IMR-90 (cell line): ENCODE data around the gene ATL2. TPM values are rescaled to one million over a fixed set of nuclear protein-coding genes. Genes with fewer than 3 reads are reported as not detected.

Experiments
- ATAC-seq: fragments of 200-7000 bp; cut with Tn5 transposase; 2 replicates; pipeline ENCODE4 v1.9.1; 2020; ENCODE audit warnings: low read depth, mild to moderate bottlenecking, moderate library complexity
- BruUV-seq: library from RNA; stranded (reverse); fragments of 400-500 nt; replicated peaks from 2 replicates; lab custom pipeline; 2021; lab: Mats Ljungman, UMichigan
- CTCF ChIA-PET: fragments of 300-600 bp; formaldehyde crosslinking; extraction: SDS; loops from one replicate; lab custom pipeline; 2021; ENCODE audit warnings: antibody characterized with exemption; lab: Yijun Ruan, JAX
- POLR2A ChIA-PET: fragments of 300-600 bp; sonication (Branson Sonifier 250); formaldehyde crosslinking; loops from one replicate; lab custom pipeline; 2022; ENCODE audit warnings: antibody characterized with exemption; ENCODE audit not compliant: unreplicated experiment; lab: Charles Lee
- DNase-seq: peaks from one replicate; pipeline ENCODE4 v3.0.0; 2013
- H2AFZ ChIP-seq: replicated peaks from 2 replicates; pipeline ENCODE3; 2013; ENCODE audit warnings: low read length, mild to moderate bottlenecking; ENCODE audit not compliant: poor library complexity
- H2AK5ac ChIP-seq: 2 replicates; pipeline ENCODE4 v1.6.1; 2013; ENCODE audit warnings: low read depth, low read length, inconsistent platforms
- H2AK9ac ChIP-seq: replicated peaks from 2 replicates; pipeline ENCODE3; 2013; ENCODE audit warnings: mild to moderate bottlenecking, low read depth, low read length, moderate library complexity; ENCODE audit not compliant: poor library complexity
- H2BK120ac ChIP-seq: 2 replicates; pipeline ENCODE4 v1.6.1; 2013; ENCODE audit warnings: low read depth, low read length, inconsistent platforms
- H2BK15ac ChIP-seq: 3 replicates; pipeline ENCODE4 v1.6.1; 2013; ENCODE audit warnings: low read depth, low read length, inconsistent platforms
- H2BK20ac ChIP-seq: 2 replicates; pipeline ENCODE4 v1.6.1; 2013; ENCODE audit warnings: low read depth, mild to moderate bottlenecking, inconsistent platforms, low read length, moderate library complexity
- H2BK5ac ChIP-seq: 2 replicates; pipeline ENCODE4 v1.6.1; 2013; ENCODE audit warnings: mild to moderate bottlenecking, low read depth, low read length, inconsistent platforms; ENCODE audit not compliant: poor library complexity, severe bottlenecking
- H3K14ac ChIP-seq: replicated peaks from 2 replicates; pipeline ENCODE4 v1.6.1; 2013; ENCODE audit warnings: low read depth, low read length, inconsistent platforms
- H3K18ac ChIP-seq: 2 replicates; pipeline ENCODE4 v1.6.1; 2013; ENCODE audit warnings: low read depth, low read length, control low read depth
- H3K23ac ChIP-seq: 2 replicates; pipeline ENCODE4 v1.6.1; 2013; ENCODE audit warnings: low read depth, low read length, inconsistent platforms
- H3K27ac ChIP-seq: 2 replicates; pipeline ENCODE4 v1.5.1; 2013; ENCODE audit warnings: mild to moderate bottlenecking, control low read depth, low read length; ENCODE audit not compliant: insufficient read depth
- H3K27me3 ChIP-seq: 2 replicates; pipeline ENCODE4 v1.6.1; 2013; ENCODE audit warnings: low read length; ENCODE audit not compliant: control insufficient read depth, insufficient read depth
- H3K36me3 ChIP-seq: 2 replicates; pipeline ENCODE4 v1.6.1; 2013; ENCODE audit warnings: low read length, mixed read lengths; ENCODE audit not compliant: control insufficient read depth, insufficient read depth
- H3K4ac ChIP-seq: 2 replicates; pipeline ENCODE4 v1.6.1; 2013; ENCODE audit warnings: low read depth, low read length, inconsistent platforms
- H3K4me1 ChIP-seq: 2 replicates; pipeline ENCODE4 v1.6.1; 2013; ENCODE audit warnings: low read length, mixed read lengths; ENCODE audit not compliant: control insufficient read depth, insufficient read depth
- H3K4me2 ChIP-seq: 2 replicates; pipeline ENCODE4 v1.6.1; 2013; ENCODE audit warnings: low read depth, mild to moderate bottlenecking, control low read depth, low read length, moderate library complexity
- H3K4me3 ChIP-seq: 2 replicates; pipeline ENCODE4 v1.5.1; 2013; ENCODE audit warnings: low read depth, mild to moderate bottlenecking, control low read depth, low read length, moderate library complexity; ENCODE audit not compliant: insufficient read depth
- H3K56ac ChIP-seq: 2 replicates; pipeline ENCODE4 v1.6.1; 2013; ENCODE audit warnings: low read length, inconsistent platforms; ENCODE audit not compliant: insufficient read depth; ENCODE audit errors: extremely low read depth
- H3K79me1 ChIP-seq, 2 experiments: 2 replicates each; pipeline ENCODE4 v1.6.1; 2013; ENCODE audit warnings: low read length in 2 of 2, inconsistent platforms in 1 of 2, low read depth in 1 of 2
- H3K9ac ChIP-seq: 2 replicates; pipeline ENCODE4 v1.6.1; 2013; ENCODE audit warnings: low read depth, low read length, control low read depth
- H3K9me1 ChIP-seq: 2 replicates; pipeline ENCODE4 v1.6.1; 2013; ENCODE audit warnings: low read length, inconsistent platforms; ENCODE audit not compliant: insufficient read depth
- H3K9me3 ChIP-seq: 2 replicates; pipeline ENCODE4 v1.6.1; 2013; ENCODE audit warnings: low read length; ENCODE audit not compliant: control insufficient read depth, insufficient read depth
- H4K20me1 ChIP-seq: 2 replicates; pipeline ENCODE4 v1.6.1; 2013; ENCODE audit warnings: low read length, inconsistent platforms; ENCODE audit not compliant: insufficient read depth
- H4K5ac ChIP-seq: 2 replicates; pipeline ENCODE4 v1.6.1; 2013; ENCODE audit warnings: mild to moderate bottlenecking, low read depth, low read length, control low read depth
- H4K8ac ChIP-seq, 2 experiments: 2 replicates each; pipeline ENCODE4 v1.6.1; 2013; ENCODE audit warnings: low read depth in 2 of 2, low read length in 2 of 2, control low read depth in 1 of 2, inconsistent platforms in 1 of 2
- H4K91ac ChIP-seq: 2 replicates; pipeline ENCODE4 v1.6.1; 2013; ENCODE audit warnings: low read depth, low read length, inconsistent platforms; ENCODE audit not compliant: insufficient read depth
- CHD1 ChIP-seq: IDR thresholded peaks from 2 replicates; pipeline ENCODE4 v1.6.1; 2012; ENCODE audit warnings: low read depth, low read length, improper control_type of control experiment
- FOS ChIP-seq: fragments of 150-350 bp; IDR thresholded peaks from 2 replicates; pipeline ENCODE4 v1.6.1; 2016; ENCODE audit warnings: low read depth, low read length
- MAZ ChIP-seq: IDR thresholded peaks from 2 replicates; pipeline ENCODE4 v1.6.1; 2012; ENCODE audit warnings: low read depth, mild to moderate bottlenecking, low read length, improper control_type of control experiment, moderate library complexity, borderline replicate concordance
- NFE2L2 ChIP-seq: fragments of 150-350 bp; IDR thresholded peaks from 2 replicates; pipeline ENCODE4 v1.6.1; 2016; ENCODE audit warnings: low read depth, mild to moderate bottlenecking, low read length
- POLR2A ChIP-seq: IDR thresholded peaks from 2 replicates; pipeline ENCODE4 v1.6.1; 2012; ENCODE audit warnings: mild to moderate bottlenecking, low read depth, low read length
- RAD21 ChIP-seq: IDR thresholded peaks from 2 replicates; pipeline ENCODE4 v1.6.1; 2012; ENCODE audit warnings: low read length, improper control_type of control experiment
- RFX5 ChIP-seq: IDR thresholded peaks from 2 replicates; pipeline ENCODE4 v1.8.0; 2012; ENCODE audit warnings: low read depth, mild to moderate bottlenecking, low read length, moderate library complexity
- SMC3 ChIP-seq: fragments of 150-350 bp; IDR thresholded peaks from 2 replicates; pipeline ENCODE4 v1.6.1; 2016; ENCODE audit warnings: low read depth, mild to moderate bottlenecking, antibody characterized with exemption, low read length, moderate library complexity
- USF2 ChIP-seq: fragments of 150-350 bp; IDR thresholded peaks from 2 replicates; pipeline ENCODE4 v1.6.1; 2017; ENCODE audit warnings: mild to moderate bottlenecking, antibody characterized with exemption, low read length, low read depth
- WGBS, 2 experiments: methylation state at CpG; one replicate each; pipeline versions ENCODE4 v1.1.5 to v1.1.7; 2013; ENCODE audit warnings: missing lambda C conversion rate in 2 of 2; ENCODE audit not compliant: insufficient read length in 1 of 2; ENCODE audit errors: extremely low coverage in 2 of 2; 5-methylcytosine and 5-hydroxymethylcytosine counted together
- dilution Hi-C: fragments of 300-500 bp; cut with HindIII; formaldehyde crosslinking; loops from one replicate; pipeline ENCODE4 v1.14.3; 2018; ENCODE audit warnings: low sequenced_read_pairs; ENCODE audit not compliant: unreplicated experiment
- in situ Hi-C: fragments of 300-500 bp; cut with MboI; formaldehyde crosslinking; loops from 3 replicates; pipeline ENCODE4 v1.14.3; 2019; ENCODE audit warnings: low sequenced_read_pairs, inconsistent platforms, mixed read lengths
- intact Hi-C: fragments of 100-400 bp; cut with micrococcal nuclease; formaldehyde crosslinking; loops from 2 replicates; pipeline ENCODE4 v1.10.0; 2022
- polyA plus RNA-seq, 3 experiments: library from polyadenylated mRNA; depleted of rRNA; stranded (reverse); fragments of >200 nt; gene quantifications; 2 replicates each; pipeline ENCODE4 v1.2.3, GENCODE V29; 2012; ENCODE audit warnings: low replicate concordance in 1 of 3
- total RNA-seq: library from RNA; depleted of rRNA; stranded (reverse); fragments of >200 nt; gene quantifications from 2 replicates; pipeline ENCODE4 v1.2.3, GENCODE V29; 2012
- TF ChIP-seq, protein P1 (sequence below): fragments of 150-350 bp; IDR thresholded peaks from 2 replicates; pipeline ENCODE4 v1.6.1; 2016; ENCODE audit warnings: low read depth, mild to moderate bottlenecking, low read length, moderate library complexity, borderline replicate concordance

The ATL2 gene
- total and polyA plus RNA-seq, 2 of the 4 experiments (the other 2 are of a cell fraction): 16.0 to 62.6 TPM

GRCh38 chr2:38384338-38384737 is 7.3 kb upstream of the ATL2 start:
- Histone ChIP-seq H3K9me3 (no peaks in the 10 kb centered on the region), H2AK5ac (no peak overlapping the region), H3K79me1 (no peaks in the 10 kb centered on the region), H3K4ac (no peak overlapping the region), H2BK15ac (no peak overlapping the region), H3K27me3 (peaks cover 14% of the 10 kb centered on the region), H3K9me1 (no peaks in the 10 kb centered on the region), H4K5ac (no peak overlapping the region), H3K4me1 (no peaks in the 10 kb centered on the region), H2BK120ac (no peak overlapping the region), H3K23ac (no peak overlapping the region), H2AK9ac (no peak overlapping the region), H3K4me2 (no peak overlapping the region), H2BK5ac (no peak overlapping the region), H3K56ac (no peak overlapping the region), H3K27ac (no peak overlapping the region), H2BK20ac (no peak overlapping the region), H4K8ac (no peak overlapping the region), H3K4me3 (no peak overlapping the region), H2AFZ (no peak overlapping the region), H4K20me1 (no peaks in the 10 kb centered on the region), H3K9ac (no peak overlapping the region), H3K14ac (no peak overlapping the region), H4K91ac (no peak overlapping the region), H3K36me3 (no peaks in the 10 kb centered on the region), H3K18ac (no peak overlapping the region)
- no peak for DNase-seq
- TF ChIP-seq, protein P1, sequence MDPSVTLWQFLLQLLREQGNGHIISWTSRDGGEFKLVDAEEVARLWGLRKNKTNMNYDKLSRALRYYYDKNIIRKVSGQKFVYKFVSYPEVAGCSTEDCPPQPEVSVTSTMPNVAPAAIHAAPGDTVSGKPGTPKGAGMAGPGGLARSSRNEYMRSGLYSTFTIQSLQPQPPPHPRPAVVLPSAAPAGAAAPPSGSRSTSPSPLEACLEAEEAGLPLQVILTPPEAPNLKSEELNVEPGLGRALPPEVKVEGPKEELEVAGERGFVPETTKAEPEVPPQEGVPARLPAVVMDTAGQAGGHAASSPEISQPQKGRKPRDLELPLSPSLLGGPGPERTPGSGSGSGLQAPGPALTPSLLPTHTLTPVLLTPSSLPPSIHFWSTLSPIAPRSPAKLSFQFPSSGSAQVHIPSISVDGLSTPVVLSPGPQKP: no peak
- TF ChIP-seq POLR2A: no peak
- TF ChIP-seq NFE2L2: no peak
- no peak for TF ChIP-seq RAD21
- no peak for TF ChIP-seq USF2
- TF ChIP-seq CHD1: no peak
- TF ChIP-seq FOS: no peak
- no peak for TF ChIP-seq RFX5
- TF ChIP-seq MAZ: no peak
- no peak for TF ChIP-seq SMC3
- dilution Hi-C loops: no loop called here
- intact Hi-C loops: no loop called here
- no TSS peak for BruUV-seq
- ChIA-PET POLR2A (no interaction called here), CTCF (no interaction called here)
- WGBS, 2 experiments: no CpG with 5 or more reads among the region's 3 CpGs
- no peak for ATAC-seq
- in situ Hi-C loops: no loop called here
